CD4-positive, alpha-beta memory T cell (primary cell): ENCODE data around the gene CDCP2. TPM values are rescaled to one million over a fixed set of nuclear protein-coding genes. Genes with fewer than 3 reads are reported as not detected.
A peak's percentile ranks its signal among the peaks of the same experiment; 100 is the strongest.
"Not testable (repeated sequence)": the region's sequence is repeated elsewhere in the genome, so short reads cannot be mapped to it uniquely, and the experiment has no call there.

Experiments used
- CTCF ChIA-PET: fragments of 350-600 bp; sonication (Branson Sonifier 250); formaldehyde crosslinking; loops from one replicate; lab custom pipeline; 2021; ENCODE audit warnings: inconsistent platforms; ENCODE audit not compliant: partially characterized antibody; lab: Charles Lee
- POLR2A ChIA-PET: fragments of 350-600 bp; sonication (Branson Sonifier 250); formaldehyde crosslinking; loops from one replicate; lab custom pipeline; 2021; ENCODE audit not compliant: partially characterized antibody; lab: Charles Lee
- DNase-seq, 5 donors: peaks; one replicate each; pipeline versions ENCODE4 v3.0.0 to v3.0.0-alpha.2; 2020 to 2022; ENCODE audit warnings: mixed read lengths in 1 of 5
- H3K27ac ChIP-seq: one replicate; pipeline ENCODE4 v1.7.0; 2013; ENCODE audit warnings: low read depth, low read length
- H3K27me3 ChIP-seq: 2 replicates; pipeline ENCODE4 v1.7.0; 2013; ENCODE audit warnings: mild to moderate bottlenecking, low read length, moderate library complexity; ENCODE audit not compliant: insufficient read depth
- H3K36me3 ChIP-seq: 2 replicates; pipeline ENCODE4 v1.7.0; 2013; ENCODE audit warnings: mild to moderate bottlenecking, low read length, moderate library complexity; ENCODE audit not compliant: insufficient read depth
- H3K4me1 ChIP-seq: 2 replicates; pipeline ENCODE4 v1.7.0; 2013; ENCODE audit warnings: mild to moderate bottlenecking, low read length, moderate library complexity; ENCODE audit not compliant: insufficient read depth
- H3K4me3 ChIP-seq, 2 donors: one replicate each; pipeline ENCODE4 v1.7.0; 2013; ENCODE audit warnings: low read length in 2 of 2, mild to moderate bottlenecking in 1 of 2
- H3K9me3 ChIP-seq, 2 donors: one replicate each; pipeline ENCODE4 v1.7.0; 2013; ENCODE audit warnings: low read length in 2 of 2, control low read depth in 1 of 2; ENCODE audit not compliant: control insufficient read depth in 1 of 2
- H3K27ac Mint-ChIP-seq, 7 donors: one replicate each; pipeline ENCODE4 v1.8.0; 2020 to 2021; ENCODE audit warnings: mixed read lengths in 7 of 7, mild to moderate bottlenecking in 6 of 7, inconsistent platforms in 3 of 7, moderate library complexity in 3 of 7
- H3K27me3 Mint-ChIP-seq, 2 donors: one replicate each; pipeline ENCODE4 v1.8.0; 2020 to 2021; ENCODE audit warnings: mixed read lengths in 2 of 2
- H3K36me3 Mint-ChIP-seq, 2 donors: one replicate each; pipeline ENCODE4 v1.8.0; 2020 to 2021; ENCODE audit warnings: mixed read lengths in 2 of 2, inconsistent platforms in 1 of 2, mild to moderate bottlenecking in 1 of 2
- H3K4me1 Mint-ChIP-seq, 4 donors: one replicate each; pipeline ENCODE4 v1.8.0; 2020 to 2021; ENCODE audit warnings: mixed read lengths in 4 of 4, mild to moderate bottlenecking in 1 of 4
- H3K4me3 Mint-ChIP-seq, 8 donors: one replicate each; pipeline ENCODE4 v1.8.0; 2020 to 2021; ENCODE audit warnings: mixed read lengths in 8 of 8, mild to moderate bottlenecking in 7 of 8, moderate library complexity in 6 of 8, inconsistent platforms in 3 of 8
- H3K9me3 Mint-ChIP-seq, 8 donors: one replicate each; pipeline ENCODE4 v1.8.0; 2020 to 2021; ENCODE audit warnings: mixed read lengths in 8 of 8, mild to moderate bottlenecking in 5 of 8, inconsistent platforms in 3 of 8, moderate library complexity in 1 of 8
- intact Hi-C: fragments of 100-400 bp; cut with micrococcal nuclease; formaldehyde crosslinking; loops from one replicate; pipeline ENCODE4 v1.15.1; 2023
- polyA plus RNA-seq, 2 donors: library from polyadenylated mRNA; unstranded; fragments of 300-500 nt; fragmentation: Illumina TruSeq; gene quantifications; one replicate each; pipeline ENCODE4 v1.2.3, GENCODE V29; 2021
- total RNA-seq, 2 experiments: library from RNA; stranded (reverse); gene quantifications; one replicate each; pipeline ENCODE4 v1.2.3, GENCODE V29; 2021

CDCP2 gene
- total and polyA plus RNA-seq, 4 experiments from 2014 or later = 0.19 TPM; not detected in 3

GRCh38 chr1:54168206-54168965 is 15.6 kb upstream of the CDCP2 start:
- Mint-ChIP-seq H3K27ac (peak overlapping the region in 1 of 7 donors; percentile 24), H3K4me1 (peaks cover 7 to 12% (median 8%) of the 10 kb centered on the region in 4 donors), H3K9me3 (no peaks in the 10 kb centered on the region), H3K4me3 (no peak overlapping the region), H3K27me3 (no peaks in the 10 kb centered on the region), H3K36me3 (peaks cover 0 to 2% of the 10 kb centered on the region in 2 donors)
- Histone ChIP-seq H3K4me1 (no peaks in the 10 kb centered on the region), H3K27me3 (no peaks in the 10 kb centered on the region), H3K27ac (no peak overlapping the region), H3K36me3 (no peaks in the 10 kb centered on the region), H3K4me3 (no peak overlapping the region), H3K9me3 (no peaks in the 10 kb centered on the region)
- no peak for DNase-seq
- ChIA-PET POLR2A (no interaction called here), CTCF (interaction anchor here (0.9 to 1.5 kb wide), 3 partner anchors 14 to 321 kb away, joined by 3 to 5 read pairs (median 4); no protein-coding TSS in a partner anchor)
- intact Hi-C loops = no loop called here

DNA sequence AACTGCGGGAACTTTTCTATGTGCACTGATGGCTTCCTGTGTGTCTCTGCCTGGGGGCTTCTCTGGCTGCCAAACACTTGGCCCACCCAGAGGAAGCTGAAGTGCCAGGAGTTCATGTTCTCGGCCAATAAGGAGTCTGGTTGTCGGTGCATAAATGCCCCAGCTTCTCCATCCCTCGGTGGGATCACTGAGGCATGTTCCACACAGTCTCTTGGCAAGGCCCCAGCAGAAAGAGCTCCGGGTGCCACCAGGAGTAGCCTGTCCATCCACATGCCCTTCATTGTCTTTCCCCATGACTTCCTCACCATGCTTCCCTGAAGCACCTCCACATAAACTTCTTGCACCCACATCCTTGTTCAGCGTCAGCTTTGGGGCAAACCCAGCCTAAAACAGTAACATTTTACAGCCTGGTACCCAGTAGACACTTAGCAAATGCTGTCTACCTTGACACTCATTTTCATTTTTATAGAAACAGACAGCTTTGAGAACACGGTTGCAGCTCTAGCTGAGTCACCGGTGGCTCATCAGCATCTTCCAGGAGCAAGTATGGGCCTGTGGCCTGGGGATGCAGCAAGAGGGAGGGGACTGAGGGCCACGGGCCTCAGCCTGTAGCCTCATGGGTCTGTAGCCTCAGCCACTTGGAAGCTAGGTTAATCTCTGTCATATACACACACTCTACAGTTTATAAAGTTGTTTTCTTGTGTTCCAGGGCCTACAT is 14.8 kb upstream of the CDCP2 start:
- Mint-ChIP-seq H3K9me3 (no peaks in the 10 kb centered on the region), H3K4me1 (peaks cover 7 to 12% (median 8%) of the 10 kb centered on the region in 4 donors), H3K27ac (no peak overlapping the region), H3K4me3 (no peak overlapping the region), H3K36me3 (peaks cover 0 to under 1% of the 10 kb centered on the region in 2 donors), H3K27me3 (no peaks in the 10 kb centered on the region)
- Histone ChIP-seq H3K9me3 (no peaks in the 10 kb centered on the region), H3K27ac (no peak overlapping the region), H3K36me3 (no peaks in the 10 kb centered on the region), H3K4me3 (no peak overlapping the region), H3K4me1 (no peaks in the 10 kb centered on the region), H3K27me3 (no peaks in the 10 kb centered on the region)
- intact Hi-C loops = no loop called here
- ChIA-PET CTCF (interaction anchor here (0.9 to 1.5 kb wide), 3 partner anchors 14 to 322 kb away, joined by 3 to 5 read pairs (median 4); no protein-coding TSS in a partner anchor), POLR2A (no interaction called here)
- no peak for DNase-seq

DNA sequence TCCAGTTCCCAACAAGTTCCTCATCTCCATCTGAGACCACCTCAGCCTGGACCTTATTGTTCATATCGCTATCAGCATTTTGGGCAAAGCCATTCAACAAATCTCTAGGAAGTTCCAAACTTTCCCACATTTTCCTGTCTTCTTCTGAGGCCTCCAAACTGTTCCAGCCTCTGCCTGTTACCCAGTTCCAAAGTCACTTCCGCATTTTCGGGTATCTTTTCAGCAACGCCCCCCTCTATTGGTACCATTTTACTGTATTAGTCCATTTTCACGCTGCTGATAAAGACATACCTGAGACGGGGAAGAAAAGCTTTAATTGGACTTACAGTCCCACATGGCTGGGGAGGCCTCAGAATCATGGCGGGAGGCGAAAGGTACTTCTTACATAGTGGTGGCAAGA is 13.6 kb upstream of the CDCP2 start:
- H3K4me1 ChIP-seq, H3K27me3 Mint-ChIP-seq, H3K36me3 Mint-ChIP-seq, DNase-seq, H3K9me3 ChIP-seq, intact Hi-C loops, H3K27me3 ChIP-seq, H3K27ac ChIP-seq, H3K4me3 Mint-ChIP-seq, H3K9me3 Mint-ChIP-seq, CTCF ChIA-PET, POLR2A ChIA-PET, H3K27ac Mint-ChIP-seq, H3K36me3 ChIP-seq, H3K4me1 Mint-ChIP-seq, H3K4me3 ChIP-seq: not testable (repeated sequence)

DNA sequence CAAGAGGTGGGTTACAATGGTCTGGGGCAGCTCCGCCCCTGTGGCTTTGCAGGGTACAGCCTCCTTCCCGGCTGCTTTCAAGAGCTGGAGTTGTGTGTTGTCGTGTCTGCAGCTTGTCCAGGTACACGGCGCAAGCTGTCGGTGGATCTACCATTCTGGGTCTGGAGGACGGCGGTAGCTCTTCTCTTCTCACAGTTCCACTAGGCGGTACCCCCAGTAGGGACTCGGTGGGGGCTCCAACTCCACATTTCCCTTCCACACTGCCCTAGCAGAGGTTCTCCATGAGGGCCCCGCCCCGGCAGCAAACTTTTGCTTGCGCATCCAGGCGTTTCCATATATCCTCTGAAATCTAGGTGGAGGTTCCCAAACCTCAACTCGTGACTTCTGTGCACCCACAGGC is 12.3 kb upstream of the CDCP2 start:
- H3K27ac Mint-ChIP-seq = no peak overlapping the region
- no peaks in the 10 kb centered on the region for H3K27me3 Mint-ChIP-seq
- intact Hi-C loops = no loop called here
- H3K36me3 ChIP-seq = no peaks in the 10 kb centered on the region
- POLR2A ChIA-PET = no interaction called here
- no peaks in the 10 kb centered on the region for H3K9me3 ChIP-seq
- no peak for DNase-seq
- H3K36me3 Mint-ChIP-seq = no peaks in the 10 kb centered on the region
- H3K4me1 Mint-ChIP-seq = no peaks in the 10 kb centered on the region
- H3K9me3 Mint-ChIP-seq = no peaks in the 10 kb centered on the region
- H3K27ac ChIP-seq = no peak overlapping the region
- CTCF ChIA-PET = interaction anchor here (0.9 kb wide), 1 partner anchor 104 kb away, joined by 3 read pairs; no protein-coding TSS in a partner anchor
- no peaks in the 10 kb centered on the region for H3K27me3 ChIP-seq
- no peak overlapping the region for H3K4me3 Mint-ChIP-seq
- H3K4me1 ChIP-seq = no peaks in the 10 kb centered on the region
- H3K4me3 ChIP-seq = no peak overlapping the region

DNA sequence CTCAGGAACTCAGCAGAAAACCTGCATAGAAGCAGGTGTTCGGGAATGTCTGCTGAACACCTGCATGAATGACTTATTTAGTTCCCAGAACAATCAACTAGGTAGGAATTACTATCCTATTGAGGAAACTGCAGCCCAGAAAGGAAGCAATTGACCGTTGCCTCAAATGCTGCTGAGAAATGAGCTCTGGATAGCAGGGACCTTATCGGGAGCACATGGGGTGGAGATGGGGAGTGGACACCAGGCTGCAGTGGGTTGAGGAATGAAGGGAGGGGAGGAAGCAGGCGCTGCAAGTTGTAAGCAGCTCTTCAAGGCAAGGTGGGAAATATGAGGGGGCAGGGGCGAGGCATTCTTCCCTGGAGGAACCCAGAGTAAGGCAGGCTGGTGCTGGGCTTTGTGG is 10.8 kb upstream of the CDCP2 start:
- H3K4me1 ChIP-seq = no peaks in the 10 kb centered on the region
- Mint-ChIP-seq H3K27ac (no peak overlapping the region), H3K36me3 (no peaks in the 10 kb centered on the region), H3K4me1 (no peaks in the 10 kb centered on the region), H3K9me3 (no peaks in the 10 kb centered on the region), H3K4me3 (no peak overlapping the region), H3K27me3 (no peaks in the 10 kb centered on the region)
- no peak overlapping the region for H3K27ac ChIP-seq
- H3K36me3 ChIP-seq = no peaks in the 10 kb centered on the region
- POLR2A ChIA-PET = no interaction called here
- DNase-seq = no peak
- no peak overlapping the region for H3K4me3 ChIP-seq
- no peaks in the 10 kb centered on the region for H3K9me3 ChIP-seq
- intact Hi-C loops = no loop called here
- CTCF ChIA-PET = no interaction called here
- H3K27me3 ChIP-seq = no peaks in the 10 kb centered on the region

GRCh38 chr1:54163051-54163450 is 10.3 kb upstream of the CDCP2 start:
- Mint-ChIP-seq H3K4me3 (no peak overlapping the region), H3K27ac (no peak overlapping the region), H3K27me3 (no peaks in the 10 kb centered on the region), H3K4me1 (no peaks in the 10 kb centered on the region), H3K36me3 (no peaks in the 10 kb centered on the region), H3K9me3 (no peaks in the 10 kb centered on the region)
- ChIA-PET POLR2A (no interaction called here), CTCF (no interaction called here)
- no peaks in the 10 kb centered on the region for H3K36me3 ChIP-seq
- no peaks in the 10 kb centered on the region for H3K9me3 ChIP-seq
- no peak overlapping the region for H3K4me3 ChIP-seq
- H3K4me1 ChIP-seq = no peaks in the 10 kb centered on the region
- DNase-seq = no peak
- H3K27ac ChIP-seq = no peak overlapping the region
- no peaks in the 10 kb centered on the region for H3K27me3 ChIP-seq
- intact Hi-C loops = no loop called here

DNA sequence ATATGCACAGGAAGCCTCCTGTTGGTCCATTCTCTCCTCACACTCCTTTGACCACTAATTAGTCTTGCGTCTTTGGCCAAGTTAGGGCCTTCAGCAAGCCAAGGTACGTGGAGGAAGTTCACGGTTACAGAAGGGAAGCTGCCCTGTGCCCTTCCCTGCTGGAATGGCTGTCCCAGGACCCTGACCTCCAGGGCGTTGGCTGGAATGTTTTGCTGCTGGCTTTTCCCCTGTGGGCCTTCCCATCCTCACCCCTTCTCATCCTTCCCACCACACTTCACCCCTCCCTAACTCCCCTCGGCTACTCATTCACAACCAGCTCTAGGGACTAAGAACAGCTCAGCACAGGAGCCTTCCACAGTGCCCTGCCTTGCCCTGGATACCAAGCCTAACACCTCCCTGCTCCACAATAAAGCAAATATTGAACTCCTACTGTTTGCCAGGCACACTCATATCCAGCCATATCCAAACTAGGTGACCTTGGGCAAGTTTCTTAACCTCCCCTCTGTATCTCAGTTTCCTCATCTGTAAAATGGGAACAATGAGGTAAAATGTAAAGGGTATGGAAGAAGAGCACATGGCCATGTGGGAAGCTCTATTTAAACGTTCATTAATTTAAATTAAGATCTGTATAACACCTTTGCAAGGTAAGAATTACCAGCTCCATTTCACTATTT is 8.8 kb upstream of the CDCP2 start:
- no peak overlapping the region for H3K4me3 Mint-ChIP-seq
- no peak overlapping the region for H3K4me3 ChIP-seq
- no peaks in the 10 kb centered on the region for H3K9me3 ChIP-seq
- no peaks in the 10 kb centered on the region for H3K9me3 Mint-ChIP-seq
- no peaks in the 10 kb centered on the region for H3K36me3 ChIP-seq
- intact Hi-C loops = no loop called here
- ChIA-PET POLR2A (no interaction called here), CTCF (no interaction called here)
- H3K27ac Mint-ChIP-seq = no peak overlapping the region
- no peak for DNase-seq
- no peaks in the 10 kb centered on the region for H3K4me1 ChIP-seq
- H3K36me3 Mint-ChIP-seq = no peaks in the 10 kb centered on the region
- H3K27me3 ChIP-seq = no peaks in the 10 kb centered on the region
- H3K27me3 Mint-ChIP-seq = no peaks in the 10 kb centered on the region
- no peak overlapping the region for H3K27ac ChIP-seq
- no peaks in the 10 kb centered on the region for H3K4me1 Mint-ChIP-seq
